ENCODE measurements around the gene IL1RAP. TPM values are rescaled to one million over a fixed set of nuclear protein-coding genes. Genes with fewer than 3 reads are reported as not detected.
"Not testable (repeated sequence)": the region's sequence is repeated elsewhere in the genome, so short reads cannot be mapped to it uniquely, and the experiment has no call there.

Gene IL1RAP
- total RNA-seq, 4 donors from 2014 or later: 0.80 to 8.6 (median 2.7) TPM

GRCh38 chr3:190676481-190676880 lies 162.6 kb downstream of the IL1RAP start:
- no peaks in the 10 kb centered on the region for H3K4me1 ChIP-seq
- TF ChIP-seq EP300 (IDR thresholded peaks at IDR 0.05; ENCODE audit: low read depth) (no peak), CTCF (IDR thresholded peaks at IDR 0.05) (no peak)
- no peak overlapping the region for H3K4me3 ChIP-seq
- no peak overlapping the region for H3K27ac ChIP-seq
- intact Hi-C loops (cut with DNase I; ENCODE audit: low total_unique reads) (no loop called here), in situ Hi-C loops (cut with MboI; ENCODE audit: low pct_ligation_motif_present in 1 of 4, low pct_unique_long_range_greater_than_20kb in 1 of 4, low sequenced_read_pairs in 3 of 4) (no loop called here)
- no peaks in the 10 kb centered on the region for H3K36me3 ChIP-seq
- H3K9me3 ChIP-seq: no peaks in the 10 kb centered on the region
- H3K27me3 ChIP-seq: no peaks in the 10 kb centered on the region
- no peak for DNase-seq
- 85 to 93% methylated on average over 3 of the region's 3 CpGs for WGBS, 2 donors (ENCODE audit: low coverage in 1 of 2)

GRCh38 chr3:190677001-190677400 lies 163.1 kb downstream of the IL1RAP start:
- H3K36me3 ChIP-seq: no peaks in the 10 kb centered on the region

GRCh38 chr3:190677868-190678267 lies 164.0 kb downstream of the IL1RAP start:
- H3K4me3 ChIP-seq; DNase-seq; intact Hi-C loops (cut with DNase I; ENCODE audit: low total_unique reads); in situ Hi-C loops (cut with MboI; ENCODE audit: low pct_ligation_motif_present in 1 of 4, low pct_unique_long_range_greater_than_20kb in 1 of 4, low sequenced_read_pairs in 3 of 4); H3K27ac ChIP-seq; H3K9me3 ChIP-seq; H3K27me3 ChIP-seq; H3K4me1 ChIP-seq; H3K36me3 ChIP-seq: not testable (repeated sequence)
- 88 to 90% methylated on average over 2 to 7 of the region's 7 CpGs for WGBS, 2 donors (ENCODE audit: low coverage in 1 of 2)

More at GRCh38 chr3:190677001-190677400, 163.1 kb downstream of the IL1RAP start:
- 81 to 83% methylated on average over 3 of the region's 3 CpGs for WGBS, 2 donors (ENCODE audit: low coverage in 1 of 2)
- H3K27ac ChIP-seq: no peak overlapping the region
- no peak for DNase-seq
- H3K27me3 ChIP-seq: no peaks in the 10 kb centered on the region
- no peaks in the 10 kb centered on the region for H3K9me3 ChIP-seq
- intact Hi-C loops (cut with DNase I; ENCODE audit: low total_unique reads) (no loop called here), in situ Hi-C loops (cut with MboI; ENCODE audit: low pct_ligation_motif_present in 1 of 4, low pct_unique_long_range_greater_than_20kb in 1 of 4, low sequenced_read_pairs in 3 of 4) (no loop called here)
- no peak overlapping the region for H3K4me3 ChIP-seq
- H3K4me1 ChIP-seq: no peaks in the 10 kb centered on the region
- TF ChIP-seq POLR2AphosphoS5 (IDR thresholded peaks at IDR 0.05) (no peak), CTCF (IDR thresholded peaks at IDR 0.05) (no peak), EP300 (IDR thresholded peaks at IDR 0.05; ENCODE audit: low read depth) (no peak), POLR2A (IDR thresholded peaks at IDR 0.05) (no peak)

DNA sequence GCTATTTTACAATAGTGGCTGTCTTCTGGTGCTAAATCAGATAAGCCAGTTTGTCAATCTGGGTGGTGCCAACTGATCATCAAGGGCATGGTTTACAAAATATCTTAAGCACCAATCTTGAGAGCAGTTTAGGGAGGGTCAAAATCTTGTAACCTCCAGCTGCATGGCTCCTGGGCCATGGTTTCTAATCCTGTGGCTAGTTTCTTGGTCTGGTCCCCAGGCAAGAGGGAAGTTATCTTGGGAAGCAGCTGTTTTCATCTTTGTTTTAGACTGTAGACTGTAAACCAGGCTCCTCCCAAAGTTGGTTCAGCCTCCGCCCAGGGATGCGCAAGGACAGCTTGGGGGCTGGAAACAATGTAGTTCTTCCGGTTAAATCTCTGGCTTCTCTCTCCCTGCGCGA lies 166.8 kb downstream of the IL1RAP start:
- DNase-seq: no peak
- WGBS, 2 donors (ENCODE audit: low coverage in 1 of 2): 97% methylated on average over 5 of the region's 5 CpGs; no CpG with 5 or more reads in 1 of the 2 donors
- no peak overlapping the region for H3K4me3 ChIP-seq
- intact Hi-C loops (cut with DNase I; ENCODE audit: low total_unique reads): no loop called here
- H3K4me1 ChIP-seq: no peaks in the 10 kb centered on the region
- no peaks in the 10 kb centered on the region for H3K9me3 ChIP-seq
- H3K36me3 ChIP-seq: no peaks in the 10 kb centered on the region
- in situ Hi-C loops (cut with MboI; ENCODE audit: low pct_ligation_motif_present in 1 of 4, low pct_unique_long_range_greater_than_20kb in 1 of 4, low sequenced_read_pairs in 3 of 4): no loop called here
- H3K27me3 ChIP-seq: no peaks in the 10 kb centered on the region
- TF ChIP-seq POLR2AphosphoS5 (IDR thresholded peaks at IDR 0.05) (no peak), EP300 (IDR thresholded peaks at IDR 0.05; ENCODE audit: low read depth) (no peak), CTCF (IDR thresholded peaks at IDR 0.05) (no peak), POLR2A (IDR thresholded peaks at IDR 0.05) (no peak)
- H3K27ac ChIP-seq: no peak overlapping the region

DNA sequence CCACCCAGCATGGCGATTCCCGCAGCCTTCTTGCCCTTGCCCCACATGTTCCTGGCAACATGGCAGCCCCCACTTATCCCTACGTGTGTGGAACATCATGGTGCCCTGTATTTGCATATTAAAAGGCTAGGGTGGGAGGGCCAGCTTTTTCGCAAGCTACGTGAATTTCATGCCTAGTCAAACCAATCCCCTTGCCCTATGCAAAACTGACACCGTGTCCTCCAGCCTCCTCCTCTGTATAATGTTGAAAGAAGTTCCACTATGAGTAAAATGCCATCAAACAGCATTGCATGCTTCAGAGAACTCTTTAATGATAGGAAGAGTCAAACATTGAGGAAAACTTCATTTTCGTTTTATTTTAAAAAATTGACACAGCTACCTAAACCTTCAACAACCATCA lies 170.9 kb downstream of the IL1RAP start:
- Histone ChIP-seq H3K27me3 (no peaks in the 10 kb centered on the region), H3K4me1 (no peaks in the 10 kb centered on the region), H3K9me3 (no peaks in the 10 kb centered on the region), H3K4me3 (no peak overlapping the region), H3K27ac (no peak overlapping the region), H3K36me3 (no peaks in the 10 kb centered on the region)
- 81 to 88% methylated on average over 6 to 7 of the region's 7 CpGs for WGBS, 2 donors (ENCODE audit: low coverage in 1 of 2)
- TF ChIP-seq EP300 (IDR thresholded peaks at IDR 0.05; ENCODE audit: low read depth) (no peak), POLR2A (IDR thresholded peaks at IDR 0.05) (no peak), CTCF (IDR thresholded peaks at IDR 0.05) (no peak), POLR2AphosphoS5 (IDR thresholded peaks at IDR 0.05) (no peak)
- intact Hi-C loops (cut with DNase I; ENCODE audit: low total_unique reads): no loop called here
- DNase-seq: no peak
- in situ Hi-C loops (cut with MboI; ENCODE audit: low pct_ligation_motif_present in 1 of 4, low pct_unique_long_range_greater_than_20kb in 1 of 4, low sequenced_read_pairs in 3 of 4): no loop called here
